ENCODE results near the gene CASTOR1.

The CASTOR1 gene

DNA sequence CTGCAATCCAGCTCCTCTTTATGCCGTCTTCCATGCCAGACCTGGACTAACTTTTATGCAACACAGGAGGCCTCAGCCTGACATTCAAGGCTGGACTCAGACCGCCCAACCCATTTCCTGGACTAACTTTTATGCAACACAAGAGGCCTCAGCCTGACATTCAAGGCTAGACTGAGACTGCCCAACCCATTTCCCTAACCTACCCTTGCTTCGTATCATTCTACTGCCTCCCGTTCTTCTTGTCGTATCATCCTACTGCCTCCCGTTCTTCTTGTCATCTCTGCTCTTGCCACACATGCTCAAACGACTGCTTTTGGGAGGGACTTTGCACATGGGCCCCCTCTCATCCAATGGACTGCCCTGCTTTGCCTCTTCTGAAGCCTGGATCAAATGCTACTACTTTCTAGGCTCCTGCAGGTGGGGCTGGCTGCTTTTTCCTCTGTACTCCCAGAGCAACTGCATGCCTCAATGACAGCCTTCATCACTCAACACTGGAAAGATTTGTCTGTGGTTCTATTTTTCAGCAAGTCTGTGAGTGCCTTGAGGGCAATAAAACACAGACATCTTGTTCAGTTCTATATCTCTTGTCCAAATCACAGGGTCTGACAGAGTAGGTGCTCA is 29.6 kb upstream of the CASTOR1 start:
- DNase-seq, result no peak

DNA sequence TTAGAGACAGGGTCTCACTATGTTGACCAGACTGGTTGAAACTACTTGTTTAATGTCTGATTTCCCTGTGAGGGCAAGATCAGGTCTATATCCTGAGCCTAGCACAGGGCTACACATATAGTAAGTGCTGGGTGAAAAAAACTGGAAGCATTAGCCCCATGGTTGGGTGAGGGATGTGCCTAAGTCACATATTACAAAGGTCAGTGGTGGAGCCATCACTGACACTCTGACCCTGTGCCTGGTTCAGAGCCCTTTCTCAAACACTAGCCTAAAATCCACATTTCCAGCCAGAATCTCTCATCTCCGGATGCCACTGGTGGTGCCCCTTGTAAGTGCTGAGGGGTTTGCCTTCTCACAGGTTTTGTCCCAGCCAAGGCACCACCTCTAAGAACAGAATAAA is 28.5 kb upstream of the CASTOR1 start:
- no peak for DNase-seq

DNA sequence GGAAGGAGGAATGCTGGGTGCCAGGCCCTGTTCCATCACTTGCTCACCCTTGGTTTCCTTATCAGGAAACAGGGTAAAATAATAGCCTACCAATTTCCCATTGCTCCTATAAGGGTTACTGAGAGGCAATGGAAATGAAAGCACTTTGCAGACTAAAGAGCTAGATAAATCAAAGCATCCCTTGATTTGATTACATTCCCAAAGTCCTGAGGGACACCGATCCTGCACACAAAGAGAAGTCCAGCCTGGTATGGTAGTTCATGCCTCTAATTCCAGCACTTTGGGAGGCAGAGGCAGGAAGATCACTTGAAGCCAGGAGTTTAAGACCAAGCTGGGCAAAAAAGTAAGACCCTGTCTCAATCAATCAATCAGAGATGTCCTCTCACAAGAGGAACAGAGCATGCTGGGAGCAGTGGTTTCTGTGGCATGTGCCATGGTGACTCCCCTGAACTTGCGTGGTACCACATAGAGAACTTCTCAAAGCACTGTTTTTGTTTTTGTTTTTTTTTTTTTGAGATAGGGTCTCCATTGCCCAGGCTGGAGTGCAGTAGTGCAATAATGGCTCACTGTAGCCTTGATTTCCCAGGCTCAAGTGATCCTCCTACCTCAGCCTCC is 26.8 kb upstream of the CASTOR1 start:
- no peak for DNase-seq

DNA sequence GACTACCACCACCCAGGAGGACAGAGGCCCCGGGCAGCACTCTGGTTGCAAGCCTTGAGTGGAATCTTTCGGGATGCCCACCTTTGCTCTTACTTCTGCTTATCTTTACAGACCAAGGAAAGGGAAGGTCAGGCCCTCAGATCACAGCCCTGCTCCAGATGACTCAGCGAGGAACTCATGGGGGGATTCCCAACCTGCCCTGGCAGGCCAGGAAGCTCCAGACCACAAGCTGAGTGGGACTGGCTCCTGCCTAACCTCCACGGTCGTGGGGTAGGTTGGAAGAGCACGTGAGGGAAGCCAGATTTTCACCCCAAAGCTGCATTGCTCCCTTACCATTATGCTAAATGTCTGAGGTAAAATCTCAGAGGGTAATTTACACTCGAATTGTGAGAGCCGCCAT is 25.6 kb upstream of the CASTOR1 start:
- DNase-seq, result no peak

DNA sequence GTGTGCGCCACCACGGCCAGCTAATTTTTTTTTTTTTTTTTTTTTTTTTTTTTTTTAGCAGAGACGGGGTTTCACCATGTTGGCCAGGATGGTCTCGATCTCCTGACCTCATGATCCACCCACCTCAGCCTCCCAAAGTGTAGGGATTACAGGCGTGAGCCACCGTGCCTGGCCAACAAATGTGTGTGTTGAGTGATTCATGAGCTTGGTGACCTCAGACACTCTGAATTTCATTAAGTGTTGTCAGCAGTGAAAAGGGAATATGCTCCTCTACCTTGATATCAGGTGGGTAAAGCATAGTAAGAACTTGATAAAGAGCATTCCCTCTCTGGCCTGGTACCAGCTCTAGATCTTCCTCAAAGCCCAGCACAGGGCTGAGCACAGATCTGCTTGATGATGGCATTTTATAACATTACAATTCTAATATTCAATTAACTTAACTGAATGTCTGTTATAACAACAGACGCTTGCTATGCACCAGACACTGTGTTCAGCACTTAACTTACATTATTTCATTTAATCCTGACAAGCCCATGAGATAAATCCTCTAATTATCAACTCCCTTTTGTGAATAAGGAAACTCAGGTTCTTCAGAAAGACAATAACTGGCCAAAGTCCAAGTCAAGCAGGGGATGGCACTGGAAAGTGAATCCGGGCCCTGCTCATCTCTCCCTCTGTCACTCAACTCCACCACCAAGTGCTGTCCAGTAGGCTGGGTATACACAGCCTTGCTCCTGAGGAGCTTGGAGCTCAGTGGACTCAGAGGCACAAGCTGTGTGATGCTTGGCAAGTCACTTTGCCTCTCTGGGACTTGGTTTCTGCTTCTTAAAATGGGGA is 24.4 kb upstream of the CASTOR1 start:
- DNase-seq, result no peak

DNA sequence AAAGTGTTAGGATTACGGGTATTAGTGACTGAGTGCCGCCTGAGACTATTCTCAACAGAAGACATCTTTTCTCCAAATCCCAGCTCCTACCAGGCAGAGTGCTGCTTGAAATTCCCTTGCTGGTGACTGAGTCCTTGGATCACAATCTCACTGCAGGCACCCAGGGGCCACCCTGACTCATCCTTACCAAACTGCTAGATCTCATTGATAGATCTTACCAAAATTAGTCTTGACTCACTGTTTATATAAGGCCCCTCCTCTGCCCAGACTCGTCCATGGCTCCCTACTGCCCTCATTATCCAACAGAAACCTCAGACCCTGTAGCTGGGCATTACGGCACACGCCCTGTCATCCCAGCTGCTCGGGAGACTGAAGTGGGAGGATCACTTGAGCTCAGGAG is 22.7 kb upstream of the CASTOR1 start:
- peak; percentile 79 for DNase-seq

DNA sequence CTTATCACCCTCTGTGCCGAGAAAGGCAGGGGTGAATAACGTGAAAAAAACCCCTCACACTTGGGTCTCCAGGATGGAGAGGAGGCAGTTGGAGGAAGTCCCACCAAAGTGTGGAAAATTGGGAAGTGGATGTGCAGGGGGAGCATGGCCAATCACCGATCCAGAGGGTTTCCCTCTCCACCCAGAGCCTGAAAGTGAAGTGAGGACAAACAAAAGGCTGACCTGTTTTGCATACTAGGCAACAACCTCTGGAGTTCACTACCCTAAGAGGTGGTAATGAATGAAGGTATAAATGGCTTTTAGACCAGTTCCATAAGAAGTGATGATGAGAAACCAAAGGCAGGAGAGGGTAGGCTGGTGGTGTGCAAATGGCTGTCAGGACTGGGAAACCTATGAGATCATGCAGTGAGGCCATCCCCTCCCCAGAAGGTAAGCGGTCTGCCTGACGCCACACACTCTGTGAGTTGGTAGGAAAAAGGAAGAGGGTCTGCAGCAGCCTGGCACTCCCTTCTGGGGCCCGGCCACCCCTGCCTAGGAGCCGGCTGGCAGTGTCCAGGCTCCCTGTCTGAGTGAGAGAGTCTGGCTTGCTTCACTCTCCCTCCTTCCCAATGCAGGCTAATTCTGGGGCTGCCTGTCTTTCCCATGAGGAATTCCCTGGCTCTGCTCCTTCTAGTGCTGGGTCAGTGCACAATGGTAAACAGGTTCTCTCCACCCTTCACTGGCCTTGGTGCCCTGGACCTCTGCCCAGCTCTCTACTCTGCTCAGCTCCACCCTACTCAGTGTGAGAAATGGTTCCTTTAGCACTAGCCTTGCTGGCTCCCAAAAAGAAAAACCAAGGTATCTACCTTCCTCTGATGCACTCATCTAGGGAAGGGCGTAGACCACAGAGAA is 21.8 kb upstream of the CASTOR1 start:
- DNase-seq, result peak; percentile 49

DNA sequence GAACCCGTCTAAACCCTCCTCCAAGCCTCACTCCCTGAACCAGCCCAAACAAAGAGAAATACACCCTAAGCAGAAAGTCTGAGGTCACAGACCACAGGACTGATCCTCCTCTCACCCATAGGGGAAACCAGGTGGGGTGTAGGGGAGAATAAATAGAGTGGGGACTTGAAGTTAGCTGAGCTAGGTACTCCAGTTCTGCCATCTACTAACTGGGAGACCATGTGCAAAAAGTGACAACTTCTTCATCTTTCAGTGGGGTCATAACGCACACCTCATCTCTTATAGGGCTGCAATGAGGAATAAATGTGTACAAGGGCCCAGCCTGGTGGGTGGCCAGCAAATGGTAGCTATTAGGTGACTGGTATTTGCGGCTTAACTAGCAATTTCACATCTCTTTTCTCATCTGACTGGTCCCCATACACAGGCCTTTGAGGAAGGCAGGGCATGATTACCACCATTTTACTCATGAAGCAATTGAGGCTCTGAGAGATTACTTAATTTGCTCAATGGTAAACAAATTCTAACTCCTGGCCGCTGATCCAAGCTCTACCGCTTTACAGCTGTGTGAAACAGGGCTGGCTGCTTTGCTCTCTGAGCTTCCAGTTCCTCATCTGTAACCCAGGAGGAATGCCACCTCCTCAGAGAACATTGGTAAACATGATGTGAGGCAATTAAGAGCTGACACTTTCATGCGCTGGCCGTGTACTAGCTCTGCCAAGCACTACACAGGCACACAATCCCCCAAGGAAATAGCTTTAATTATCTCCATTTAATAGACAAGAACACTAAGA is 20.8 kb upstream of the CASTOR1 start:
- DNase-seq, result peak; percentile 59

DNA sequence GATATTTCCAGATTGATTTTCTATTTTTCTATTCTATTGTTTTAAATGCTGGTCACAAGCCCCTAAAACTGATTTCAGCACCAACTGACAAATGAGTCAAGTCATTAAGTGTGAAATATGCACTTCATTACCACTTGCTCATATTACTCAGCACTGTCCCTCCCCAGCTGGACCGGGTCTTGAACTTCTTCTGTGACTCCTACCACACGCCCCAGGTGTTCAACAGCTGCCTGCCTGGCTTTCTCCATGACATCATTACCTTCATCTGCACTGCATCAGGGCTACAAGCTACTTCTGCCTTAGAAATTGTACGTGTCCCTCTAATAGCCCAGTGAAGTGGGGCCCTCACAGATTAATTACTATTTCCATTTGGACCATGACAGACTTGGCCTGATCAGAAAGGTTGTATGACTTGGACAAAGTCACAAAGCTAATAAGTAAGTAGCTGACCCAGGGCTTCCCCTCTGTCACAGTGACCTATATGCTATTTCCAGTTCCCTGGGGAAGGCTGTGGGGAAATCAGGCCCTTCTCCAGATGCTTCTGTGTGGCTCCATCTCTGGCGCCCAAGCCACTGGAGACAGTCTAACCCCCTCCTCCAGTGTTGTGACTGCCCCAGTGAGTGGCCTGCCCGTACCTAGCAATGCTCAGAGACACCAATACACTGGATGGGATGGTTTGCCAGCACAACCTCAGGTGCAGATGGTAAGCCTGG is 19.4 kb upstream of the CASTOR1 start:
- DNase-seq, result peak; percentile 78

DNA sequence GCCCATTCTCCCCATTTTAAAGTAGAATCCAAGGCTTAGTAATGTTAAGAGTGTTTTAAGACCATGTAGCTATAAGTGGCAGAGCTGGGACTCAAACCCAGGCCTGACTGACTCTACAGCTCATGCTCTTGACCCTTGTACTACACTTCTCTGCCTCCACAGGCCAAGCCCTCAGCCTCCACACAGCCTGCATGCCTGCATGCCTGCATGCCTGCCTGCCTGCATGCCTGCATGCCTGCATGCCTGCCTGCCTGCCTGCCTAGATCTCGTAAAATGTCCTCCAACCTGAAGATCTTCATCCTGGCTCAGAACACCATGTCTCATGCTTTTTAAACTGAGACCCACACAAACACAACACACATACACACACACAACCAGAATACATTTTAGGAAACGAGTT is 18.8 kb upstream of the CASTOR1 start:
- DNase-seq, result no peak

DNA sequence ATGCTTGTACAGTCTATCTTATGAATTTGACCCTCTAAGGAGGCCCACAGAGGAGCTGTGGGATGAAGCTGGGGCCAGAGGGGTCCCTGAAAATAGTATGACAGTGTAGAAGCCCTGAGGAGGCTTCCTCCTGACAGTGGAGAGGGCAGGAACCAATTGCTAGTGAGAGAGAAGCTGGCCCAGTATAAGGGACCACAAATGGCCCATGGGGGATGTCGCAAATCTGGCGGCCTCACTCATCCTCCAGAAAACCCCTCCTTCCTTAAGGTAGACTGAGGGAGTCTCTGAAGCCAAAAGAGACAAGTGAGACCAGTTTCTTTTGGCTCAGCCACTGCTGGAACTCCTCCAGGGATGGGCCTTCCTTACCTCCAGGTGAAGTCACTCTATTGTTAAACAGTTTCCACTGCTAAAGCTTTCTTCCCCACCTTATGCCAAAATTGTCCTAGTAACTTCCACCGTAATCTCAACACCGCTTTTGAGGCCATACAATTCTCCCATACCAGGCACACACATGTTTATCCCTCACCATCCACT is 17.8 kb upstream of the CASTOR1 start:
- no peak for DNase-seq

DNA sequence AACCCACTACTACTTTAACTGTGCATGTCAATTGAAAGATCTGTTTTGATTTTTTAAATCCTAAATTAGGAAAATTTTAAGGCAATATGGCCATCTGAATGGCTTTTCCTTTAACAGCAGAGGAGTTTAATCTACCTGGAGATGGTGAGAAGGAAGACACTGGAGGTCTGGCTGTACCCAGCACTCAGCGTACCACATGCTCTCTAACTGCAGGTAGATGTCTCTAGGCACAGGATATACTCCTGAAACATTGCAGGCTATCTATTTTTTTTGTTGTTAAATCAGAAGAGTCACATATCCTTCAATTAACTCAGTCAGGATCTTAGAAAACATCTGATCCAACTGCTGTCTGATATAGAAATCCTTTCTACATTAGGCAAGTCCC is 17.3 kb upstream of the CASTOR1 start:
- DNase-seq, result no peak

DNA sequence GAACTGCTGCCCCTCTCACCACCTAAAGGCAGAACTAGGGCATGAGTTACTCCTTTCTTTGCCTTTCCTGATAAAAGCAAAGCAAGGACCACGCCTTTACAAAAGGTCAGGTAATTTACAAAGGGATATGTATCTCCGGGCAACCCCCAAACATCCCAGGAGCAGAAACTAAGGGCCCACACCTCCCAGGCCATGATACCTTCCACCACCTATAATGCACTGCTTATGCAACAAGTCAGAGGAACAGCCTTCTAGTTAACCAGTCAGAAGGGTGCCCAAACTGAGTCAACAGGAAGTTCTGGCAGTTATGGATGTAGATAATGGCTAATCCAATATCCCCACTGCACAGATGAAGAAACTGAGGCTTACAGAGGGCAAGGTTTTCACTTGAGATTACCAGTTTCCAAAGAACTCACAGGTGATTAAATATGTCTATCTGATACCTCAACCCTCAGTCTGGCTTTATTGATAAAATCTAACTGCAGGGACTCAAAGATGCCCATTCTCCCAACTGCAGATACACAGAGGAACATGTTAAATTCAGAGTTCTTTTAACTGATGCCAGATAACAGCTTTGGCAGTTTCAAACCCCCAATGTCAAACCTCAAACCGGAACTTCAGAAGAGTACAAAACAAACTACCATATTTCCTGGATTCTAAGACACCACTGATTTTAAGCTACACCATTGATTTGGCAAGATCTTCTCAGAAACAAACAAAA is 16.8 kb upstream of the CASTOR1 start:
- DNase-seq, result no peak

DNA sequence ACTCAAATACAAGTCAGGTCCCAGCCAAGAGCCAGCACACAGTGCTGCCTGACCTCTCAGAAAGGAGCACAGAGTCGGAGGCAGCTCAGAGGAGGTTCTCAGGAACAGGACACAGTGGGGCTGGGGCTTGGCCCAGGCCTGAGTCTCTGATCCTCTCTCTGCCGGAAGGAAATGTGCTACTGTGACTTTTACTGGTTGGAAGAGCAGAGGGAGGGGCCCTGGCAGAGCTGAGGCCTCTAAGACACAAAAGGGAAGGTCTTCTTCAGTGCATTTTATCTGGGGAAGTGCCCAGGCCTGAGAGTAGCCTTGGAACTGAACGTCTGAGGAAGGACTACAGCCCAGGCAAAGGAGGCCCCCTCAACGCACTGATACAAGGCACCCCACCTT is 16.2 kb upstream of the CASTOR1 start:
- no peak for DNase-seq

DNA sequence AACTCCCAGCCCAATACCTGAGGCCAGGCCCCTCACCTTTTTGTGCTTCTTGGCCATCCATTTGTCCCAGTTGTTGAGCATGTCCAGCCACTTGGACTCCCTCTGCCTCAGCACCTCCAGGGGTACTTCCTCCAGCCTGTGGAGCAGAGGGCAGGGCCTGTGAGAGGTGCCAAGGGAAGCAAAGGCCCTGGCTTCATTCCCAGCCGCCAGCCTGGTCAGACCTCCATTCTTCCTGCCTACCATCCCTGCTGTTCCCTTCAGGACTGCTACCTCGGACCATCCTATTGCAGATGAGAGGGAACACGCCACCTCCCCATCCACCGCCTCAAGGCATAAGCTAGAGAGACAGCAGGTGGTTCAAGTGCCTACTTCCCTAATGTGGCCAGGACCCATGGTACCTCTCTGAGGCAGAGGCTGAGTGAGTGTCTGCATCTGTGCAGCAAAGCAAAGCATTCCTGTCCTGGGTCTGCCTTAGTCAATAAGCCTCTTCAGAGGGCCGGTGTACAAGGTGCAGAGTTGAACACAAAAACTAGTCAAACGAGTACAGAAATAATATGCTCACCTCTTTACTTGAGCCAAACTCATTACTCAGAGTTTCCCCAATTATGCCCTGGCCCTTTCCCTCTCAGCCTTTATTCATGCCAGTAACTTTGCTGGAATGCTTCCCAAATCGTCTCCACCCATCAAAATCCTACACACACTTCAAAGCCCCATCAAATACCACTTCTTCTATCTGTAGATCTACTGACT is 15.4 kb upstream of the CASTOR1 start:
- DNase-seq, result no peak

DNA sequence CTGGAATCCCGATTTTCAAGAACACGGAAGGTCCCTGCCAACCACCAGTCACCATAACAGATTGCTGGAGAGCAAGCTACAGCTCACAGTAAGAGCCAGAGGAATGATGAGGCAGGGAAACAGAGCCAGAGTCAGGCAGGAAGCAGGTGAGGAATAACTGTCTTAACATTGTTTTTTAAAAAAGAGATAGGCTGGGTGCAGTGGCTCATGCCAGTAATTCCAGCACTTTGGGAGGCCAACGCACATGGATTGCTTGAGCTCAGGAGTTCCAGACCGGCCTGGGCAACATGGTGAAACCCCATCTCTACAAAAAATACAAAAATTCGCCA is 13.5 kb upstream of the CASTOR1 start:
- DNase-seq, result no peak

DNA sequence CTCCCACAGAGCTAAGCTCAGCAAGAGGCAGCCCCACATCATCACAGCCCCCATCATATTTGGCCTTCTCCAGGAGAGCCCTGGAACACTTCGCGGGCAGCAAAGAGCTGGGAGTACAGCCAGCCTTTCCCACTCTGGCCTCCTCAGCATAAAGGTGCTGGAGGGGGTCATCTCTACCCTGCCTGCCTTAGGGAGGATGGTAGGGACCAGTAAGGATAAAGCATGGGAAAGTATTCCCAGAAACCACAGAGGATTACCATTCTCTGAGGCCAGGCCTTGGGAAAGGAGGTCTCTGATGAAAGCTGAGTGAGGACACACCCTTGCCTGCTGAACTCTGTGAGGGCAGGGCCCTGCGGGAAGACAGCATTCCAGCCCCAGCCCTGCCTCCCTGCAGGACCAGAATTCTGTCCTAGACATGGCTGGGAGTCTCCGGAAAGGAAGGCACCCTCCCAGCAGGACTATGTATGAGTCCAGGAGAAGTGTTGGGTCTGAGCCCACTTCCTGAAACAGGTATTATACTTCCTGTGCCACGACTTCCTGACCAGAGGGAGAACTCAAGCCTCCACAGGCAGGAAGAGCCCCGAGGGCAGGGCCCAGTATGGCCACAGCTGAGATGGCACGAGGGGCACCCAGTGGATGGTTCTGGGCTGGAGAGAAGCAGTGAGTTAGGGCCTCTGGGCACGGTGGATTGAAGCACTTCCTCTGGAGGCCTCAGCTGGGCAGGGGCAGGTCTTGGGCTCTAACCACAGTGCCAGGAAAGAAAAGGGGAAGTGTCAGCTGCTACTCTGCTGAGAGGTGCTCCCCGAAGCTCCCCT is 12.9 kb upstream of the CASTOR1 start:
- DNase-seq, result peak; percentile 42

DNA sequence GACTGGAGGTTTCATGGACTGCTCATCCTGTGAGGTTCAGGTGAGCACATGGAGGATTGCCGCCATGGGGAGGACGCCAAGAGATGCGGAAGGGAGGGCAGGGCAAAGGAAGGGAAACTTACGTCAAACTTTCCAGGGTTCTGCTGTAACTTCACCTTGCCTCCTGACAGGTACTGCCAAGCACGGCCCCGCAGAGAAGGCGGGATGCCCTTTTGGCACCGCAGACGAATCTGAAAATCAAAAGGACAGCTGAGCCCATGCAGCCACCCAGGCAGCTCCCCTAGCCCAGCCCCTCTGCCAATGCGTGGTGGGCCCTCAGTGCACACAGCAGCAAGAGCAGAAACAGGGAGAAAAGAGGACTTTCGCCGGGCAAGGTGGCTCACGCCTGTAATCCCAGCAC is 10.0 kb upstream of the CASTOR1 start:
- DNase-seq, result no peak

DNA sequence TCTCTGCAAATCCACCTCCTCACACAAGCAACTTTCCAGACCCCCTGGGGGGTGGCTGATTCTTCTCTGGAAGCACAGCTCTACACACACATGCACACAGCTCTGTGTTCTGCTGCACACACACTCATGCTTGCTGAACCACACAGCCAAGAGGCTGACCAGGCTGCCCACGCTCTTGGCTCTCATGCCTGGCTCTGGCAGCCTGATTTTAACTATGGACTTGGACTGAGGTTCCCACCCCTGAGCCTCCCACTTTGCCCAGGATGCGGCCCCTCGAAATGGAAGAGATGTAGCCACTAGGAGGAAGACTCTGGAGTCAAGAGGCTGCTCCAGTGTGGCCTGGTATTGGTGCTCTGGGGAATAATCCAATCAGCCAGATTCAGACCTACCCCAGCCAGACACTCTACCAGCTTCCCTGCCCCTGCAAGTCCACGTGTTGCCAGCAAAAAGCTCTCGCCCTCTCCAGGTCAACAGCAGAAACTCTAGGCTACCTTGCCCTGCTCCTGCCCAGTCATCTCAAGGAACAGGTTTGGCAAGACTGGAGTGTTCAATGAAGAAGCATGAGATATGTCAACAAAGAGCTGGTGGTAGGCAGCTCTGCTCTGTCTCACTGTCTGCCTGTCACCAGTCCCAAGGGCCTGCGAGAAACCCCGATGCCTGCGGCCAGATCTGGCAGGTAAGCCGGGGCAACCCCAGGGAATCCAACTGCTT is 8.8 kb upstream of the CASTOR1 start:
- no peak for DNase-seq
